ENCODE data around the gene PCYT1B. TPM values are rescaled to one million over a fixed set of nuclear protein-coding genes. Genes with fewer than 3 reads are reported as not detected.

Gene PCYT1B
- 15.8 to 17.3 TPM (median 17.1 TPM) in 3 replicates for total RNA-seq

- Mint-ChIP-seq H3K36me3 (no peaks in the 10 kb centered on the region), H3K4me1 (peaks cover 20% of the 10 kb centered on the region), H3K27me3 (ENCODE audit: low read depth) (no peaks in the 10 kb centered on the region), H3K9me3 (no peaks in the 10 kb centered on the region), H3K27ac (peak within 1 kb of the TSS; percentile 92), H3K4me3 (peak within 1 kb of the TSS; percentile 79)
- no peak for TF ChIP-seq CTCF (IDR thresholded peaks at IDR 0.05; ENCODE audit: unreplicated experiment)
- DNase-seq (ENCODE audit: low spot score in 2 of 2, unreplicated experiment in 2 of 2): peak; percentile 74 to 85
Observed at GRCh38 chrX:24647257-24648058, at the start of gene PCYT1B. PCYT1B (minus strand) TSS chrX:24647347; CDS start chrX:24647105, 242 bp downstream.

GRCh38 chrX:24696294-24696693 lies 49.1 kb upstream of the PCYT1B start:
- Mint-ChIP-seq H3K27ac (no peak overlapping the region), H3K36me3 (peaks cover 9% of the 10 kb centered on the region), H3K9me3 (no peaks in the 10 kb centered on the region), H3K27me3 (ENCODE audit: low read depth) (no peaks in the 10 kb centered on the region), H3K4me3 (no peak overlapping the region), H3K4me1 (peaks cover 24% of the 10 kb centered on the region)
- DNase-seq (ENCODE audit: low spot score in 2 of 2, unreplicated experiment in 2 of 2): no peak
- no peak for TF ChIP-seq CTCF (IDR thresholded peaks at IDR 0.05; ENCODE audit: unreplicated experiment)

- peaks cover 2% of the 10 kb centered on the region for H3K36me3 Mint-ChIP-seq
- no peaks in the 10 kb centered on the region for H3K27me3 Mint-ChIP-seq (ENCODE audit: low read depth)
- peak overlapping the region; percentile 90 for H3K4me3 Mint-ChIP-seq
- DNase-seq (ENCODE audit: low spot score in 2 of 2, unreplicated experiment in 2 of 2): no peak
- no peak for TF ChIP-seq CTCF (IDR thresholded peaks at IDR 0.05; ENCODE audit: unreplicated experiment)
- H3K9me3 Mint-ChIP-seq: no peaks in the 10 kb centered on the region
- H3K4me1 Mint-ChIP-seq: peaks cover 26% of the 10 kb centered on the region
- peak overlapping the region; percentile 44 for H3K27ac Mint-ChIP-seq
Observed at GRCh38 chrX:24694825-24695224, 47.7 kb upstream of the PCYT1B start.

GRCh38 chrX:24693453-24694202 lies 46.5 kb upstream of the PCYT1B start, which contains the start of gene POLA1:
POLA1 (plus strand) TSS chrX:24693918; CDS start chrX:24693962, 44 bp downstream.
- Mint-ChIP-seq H3K27me3 (ENCODE audit: low read depth) (no peaks in the 10 kb centered on the region), H3K4me1 (peaks cover 28% of the 10 kb centered on the region), H3K4me3 (peak within 1 kb of the TSS; percentile 90), H3K36me3 (no peaks in the 10 kb centered on the region), H3K9me3 (no peaks in the 10 kb centered on the region), H3K27ac (peak within 1 kb of the TSS; percentile 95)
- DNase-seq (ENCODE audit: low spot score in 2 of 2, unreplicated experiment in 2 of 2): peak; percentile 93 to 98
- TF ChIP-seq CTCF (IDR thresholded peaks at IDR 0.05; ENCODE audit: unreplicated experiment): no peak

GRCh38 chrX:24692305-24692704 lies 45.2 kb upstream of the PCYT1B start:
- Mint-ChIP-seq H3K27me3 (ENCODE audit: low read depth) (no peaks in the 10 kb centered on the region), H3K4me3 (peak overlapping the region; percentile 28), H3K9me3 (no peaks in the 10 kb centered on the region), H3K27ac (peak overlapping the region; percentile 25), H3K4me1 (peaks cover 28% of the 10 kb centered on the region), H3K36me3 (no peaks in the 10 kb centered on the region)
- TF ChIP-seq CTCF (IDR thresholded peaks at IDR 0.05; ENCODE audit: unreplicated experiment): no peak
- DNase-seq (ENCODE audit: low spot score in 2 of 2, unreplicated experiment in 2 of 2): no peak

All from mesothelial cell of epicardium (in vitro differentiated cells).